HG03378 (cell line): ENCODE results near the gene KCNQ5.
"Not testable (repeated sequence)": the region's sequence is repeated elsewhere in the genome, so short reads cannot be mapped to it uniquely, and the experiment has no call there.

ENCODE experiments used
- ATAC-seq: cut with Tn5 transposase; IDR thresholded peaks from one replicate; pipeline ENCODE4 v1.9.1; 2021; ENCODE audit warnings: mild to moderate bottlenecking, moderate library complexity; ENCODE audit not compliant: unreplicated experiment

Gene KCNQ5

GRCh38 chr6:72944660-72945059 lies 322.8 kb downstream of the KCNQ5 start:
- no peak for ATAC-seq

GRCh38 chr6:72946774-72947173 lies 324.9 kb downstream of the KCNQ5 start:
- no peak for ATAC-seq

- no peak for ATAC-seq
Observed at GRCh38 chr6:72947534-72947933, 325.7 kb downstream of the KCNQ5 start.

GRCh38 chr6:72948153-72948552 lies 326.3 kb downstream of the KCNQ5 start:
- ATAC-seq = no peak

- no peak for ATAC-seq
Observed at GRCh38 chr6:72950114-72950860, 328.4 kb downstream of the KCNQ5 start.

- ATAC-seq = no peak
Observed at GRCh38 chr6:72952808-72953630, 331.2 kb downstream of the KCNQ5 start.

- no peak for ATAC-seq
Observed at GRCh38 chr6:72953971-72954381, 332.1 kb downstream of the KCNQ5 start.

- no peak for ATAC-seq
Observed at GRCh38 chr6:72954716-72955115, 332.9 kb downstream of the KCNQ5 start.

- ATAC-seq = no peak
Observed at GRCh38 chr6:72955666-72956065, 333.8 kb downstream of the KCNQ5 start.

GRCh38 chr6:72956272-72956671 lies 334.4 kb downstream of the KCNQ5 start:
- no peak for ATAC-seq

GRCh38 chr6:72959821-72960220 lies 338.0 kb downstream of the KCNQ5 start:
- no peak for ATAC-seq

GRCh38 chr6:72963946-72964345 lies 342.1 kb downstream of the KCNQ5 start:
- no peak for ATAC-seq

- ATAC-seq = no peak
Observed at GRCh38 chr6:72966628-72967280, 344.9 kb downstream of the KCNQ5 start.

- no peak for ATAC-seq
Observed at GRCh38 chr6:72967329-72967728, 345.5 kb downstream of the KCNQ5 start.

- ATAC-seq = no peak
Observed at GRCh38 chr6:72968704-72969103, 346.8 kb downstream of the KCNQ5 start.

GRCh38 chr6:72969666-72970065 lies 347.8 kb downstream of the KCNQ5 start:
- no peak for ATAC-seq

- no peak for ATAC-seq
Observed at GRCh38 chr6:72972579-72972978, 350.7 kb downstream of the KCNQ5 start.

GRCh38 chr6:72974276-72974675 lies 352.4 kb downstream of the KCNQ5 start:
- ATAC-seq = no peak

- ATAC-seq = no peak
Observed at GRCh38 chr6:72975352-72975752, 353.5 kb downstream of the KCNQ5 start.

GRCh38 chr6:72976484-72976883 lies 354.6 kb downstream of the KCNQ5 start:
- ATAC-seq = no peak

GRCh38 chr6:72977114-72977513 lies 355.2 kb downstream of the KCNQ5 start:
- ATAC-seq = peak; percentile 93

GRCh38 chr6:72978808-72979207 lies 356.9 kb downstream of the KCNQ5 start:
- ATAC-seq = not testable (repeated sequence)
